ENCODE data around the gene C19orf25.

Gene C19orf25

GRCh38 chr19:1438933-1439354 is 40.1 kb downstream of the C19orf25 start:
- TF ChIP-seq ZNF274 (IDR thresholded peaks at IDR 0.05; ENCODE audit: low read depth, low read length), result no peak
- H3K4me3 ChIP-seq (ENCODE audit: low read length), result peak overlapping the region; percentile 97

DNA sequence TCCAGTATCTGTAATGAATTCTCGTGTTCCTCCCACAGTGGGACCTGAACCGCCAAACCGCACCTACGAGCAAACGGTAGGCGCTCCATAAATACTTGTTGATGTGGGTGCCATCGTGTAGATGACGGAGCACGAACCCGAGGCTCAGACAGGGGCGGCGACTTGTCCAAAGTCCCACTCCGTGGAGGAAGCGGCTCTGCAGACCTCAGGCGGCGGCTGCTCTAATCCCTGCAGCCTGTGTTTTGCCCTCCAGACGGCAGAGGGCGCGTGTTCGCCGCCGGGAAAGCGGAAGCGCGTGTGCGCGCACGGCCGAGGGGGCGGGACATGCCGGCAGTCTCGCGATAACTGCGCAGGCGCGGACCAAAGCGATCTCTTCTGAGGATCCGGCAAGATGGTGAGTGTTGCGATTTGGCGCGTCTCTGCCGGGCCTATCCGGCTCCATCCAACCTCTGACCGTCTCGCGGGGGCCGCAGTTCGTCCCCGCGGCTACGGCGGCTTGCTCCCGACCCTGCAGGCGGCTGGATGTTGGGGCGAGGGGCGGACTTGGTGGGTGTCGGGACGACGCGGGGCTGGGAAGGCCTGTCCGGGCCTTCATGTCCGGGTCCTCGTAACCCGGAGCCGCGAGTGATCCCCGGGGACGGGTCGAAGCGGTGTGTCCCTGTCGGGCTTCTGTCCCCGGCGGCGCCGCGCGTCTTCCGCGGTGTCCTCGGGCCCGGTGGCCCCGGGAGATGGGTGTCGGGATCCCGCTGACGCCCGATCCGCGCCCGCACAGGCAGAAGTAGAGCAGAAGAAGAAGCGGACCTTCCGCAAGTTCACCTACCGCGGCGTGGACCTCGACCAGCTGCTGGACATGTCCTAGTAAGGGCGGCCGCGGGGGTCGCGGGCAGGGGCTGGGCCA is 40.7 kb downstream of the C19orf25 start, which contains the start of gene RPS15:
RPS15 (plus strand) TSS at position 362 of the 898 bp plus-strand sequence; CDS start at position 392, 30 bp downstream.
- no peak for TF ChIP-seq ZNF274 (IDR thresholded peaks at IDR 0.05; ENCODE audit: low read depth, low read length)
- peak within 1 kb of the TSS; percentile 97 for H3K4me3 ChIP-seq (ENCODE audit: low read length)

DNA sequence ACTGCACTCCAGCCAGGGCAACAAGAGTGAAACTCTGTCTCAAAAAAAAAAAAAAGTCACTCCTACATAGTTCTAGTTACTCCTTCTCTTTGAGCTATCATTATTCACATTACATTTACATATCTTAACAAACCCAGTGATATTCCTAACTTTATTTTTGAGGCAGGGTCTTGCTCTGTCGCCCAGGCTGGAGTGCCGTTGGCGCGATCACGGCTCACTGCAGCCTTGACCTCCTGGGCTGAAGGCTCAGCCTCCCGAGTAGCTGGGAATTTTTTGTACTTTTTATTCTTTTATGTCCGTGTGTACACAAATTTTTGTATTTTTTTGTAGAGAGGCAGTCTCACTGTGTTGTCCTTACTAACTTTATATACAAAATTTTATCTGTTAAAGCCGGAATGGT is 41.4 kb downstream of the C19orf25 start:
- H3K4me3 ChIP-seq (ENCODE audit: low read length), result no peak overlapping the region
- no peak for TF ChIP-seq ZNF274 (IDR thresholded peaks at IDR 0.05; ENCODE audit: low read depth, low read length)

DNA sequence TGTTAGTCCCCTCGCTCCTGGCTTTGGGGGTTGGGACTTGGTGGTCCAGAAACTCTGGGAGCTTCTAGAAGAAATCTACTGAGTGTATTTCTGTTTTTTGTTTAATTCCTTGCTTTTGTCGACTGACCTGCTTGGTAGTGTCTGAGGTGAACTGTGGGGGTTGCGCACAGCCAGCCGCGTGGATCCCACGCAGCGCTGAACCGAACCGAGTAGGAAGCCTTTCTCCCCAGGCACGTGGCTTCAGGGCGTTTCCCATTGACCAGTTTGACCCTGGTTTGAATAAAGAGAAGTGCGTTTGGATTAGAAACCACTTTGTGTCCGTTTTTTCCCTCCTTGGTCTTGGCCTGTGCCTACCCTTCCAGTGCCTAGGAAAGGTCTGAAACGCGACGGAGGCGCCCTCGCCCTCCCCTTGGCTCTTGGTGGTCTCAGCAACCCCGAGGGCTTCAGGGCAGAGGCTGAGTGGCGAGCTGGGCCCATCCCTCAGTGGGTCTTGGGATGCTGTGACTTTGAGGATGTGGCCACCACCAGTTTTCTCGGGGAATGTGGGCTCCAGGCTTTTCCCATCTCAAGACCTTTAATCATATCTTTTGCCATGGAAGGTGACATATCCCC is 43.5 kb downstream of the C19orf25 start:
- TF ChIP-seq ZNF274 (IDR thresholded peaks at IDR 0.05; ENCODE audit: low read depth, low read length), result no peak
- H3K4me3 ChIP-seq (ENCODE audit: low read length), result no peak overlapping the region

GRCh38 chr19:1434577-1435060 is 44.4 kb downstream of the C19orf25 start:
- no peak for TF ChIP-seq ZNF274 (IDR thresholded peaks at IDR 0.05; ENCODE audit: low read depth, low read length)
- H3K4me3 ChIP-seq (ENCODE audit: low read length), result no peak overlapping the region

GRCh38 chr19:1434040-1434366 is 45.0 kb downstream of the C19orf25 start:
- no peak for TF ChIP-seq ZNF274 (IDR thresholded peaks at IDR 0.05; ENCODE audit: low read depth, low read length)
- H3K4me3 ChIP-seq (ENCODE audit: low read length), result no peak overlapping the region

DNA sequence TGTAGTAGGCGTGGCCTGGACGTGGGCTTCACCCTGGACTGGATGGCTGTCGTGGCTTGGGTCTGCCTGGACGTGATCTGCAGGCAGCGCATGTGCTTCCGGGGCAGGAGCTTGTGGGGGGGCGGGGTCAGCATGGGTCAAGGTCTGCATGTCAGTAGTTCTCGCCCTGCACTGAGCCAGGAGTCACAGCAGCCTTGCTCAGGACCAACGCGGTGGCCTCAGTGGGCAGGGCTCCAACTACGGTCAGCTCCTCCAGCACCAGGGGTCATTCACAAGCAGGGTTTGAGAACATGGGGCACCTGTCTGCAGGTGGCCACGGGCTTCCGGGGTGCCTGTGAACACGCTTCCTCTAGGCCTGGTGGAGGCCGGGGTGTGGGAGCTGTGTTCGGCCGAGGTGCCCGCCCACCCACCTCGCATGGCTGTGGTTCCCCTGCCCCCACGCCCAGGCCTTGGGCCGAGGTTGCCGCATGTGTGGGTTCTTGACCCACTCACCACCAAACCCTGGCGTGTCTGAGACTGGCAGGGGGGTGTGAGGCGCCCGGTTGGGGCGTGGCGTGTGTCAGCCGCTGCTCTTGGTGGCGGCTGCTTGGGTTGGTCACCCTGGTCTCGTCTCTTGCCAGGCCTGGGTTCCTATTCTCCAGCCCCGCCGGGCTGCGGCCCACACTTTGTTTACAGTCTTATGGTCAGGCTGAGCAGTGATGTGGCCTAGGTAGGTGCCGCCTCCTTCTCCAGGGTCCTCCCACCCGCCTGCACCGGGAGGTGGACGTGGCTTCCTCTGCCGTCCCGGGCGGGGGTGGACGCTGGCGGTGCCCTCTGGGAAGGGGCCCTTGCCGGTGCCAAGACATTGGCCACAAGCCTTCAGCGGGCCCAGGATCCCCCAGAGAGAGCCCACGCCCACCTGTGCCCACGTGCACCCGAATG is 45.6 kb downstream of the C19orf25 start:
- no peak for TF ChIP-seq ZNF274 (IDR thresholded peaks at IDR 0.05; ENCODE audit: low read depth, low read length)
- H3K4me3 ChIP-seq (ENCODE audit: low read length), result no peak overlapping the region

DNA sequence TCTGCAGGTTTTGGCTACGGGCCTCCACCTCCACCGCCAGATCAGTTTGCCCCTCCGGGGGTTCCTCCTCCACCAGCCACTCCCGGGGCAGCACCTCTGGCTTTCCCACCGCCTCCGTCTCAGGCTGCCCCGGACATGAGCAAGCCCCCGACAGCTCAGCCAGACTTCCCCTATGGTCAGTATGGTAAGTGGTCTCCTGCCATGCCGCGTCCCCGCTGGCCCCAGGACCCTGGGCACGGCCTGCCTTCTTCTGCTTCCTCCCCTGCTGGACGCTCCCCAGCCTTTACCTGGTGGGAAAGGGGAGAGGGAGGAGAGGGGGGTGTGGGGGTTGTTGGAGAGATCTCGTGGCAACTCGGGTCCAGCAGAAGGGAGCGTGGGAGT is 46.5 kb downstream of the C19orf25 start:
- TF ChIP-seq ZNF274 (IDR thresholded peaks at IDR 0.05; ENCODE audit: low read depth, low read length), result no peak
- H3K4me3 ChIP-seq (ENCODE audit: low read length), result no peak overlapping the region

DNA sequence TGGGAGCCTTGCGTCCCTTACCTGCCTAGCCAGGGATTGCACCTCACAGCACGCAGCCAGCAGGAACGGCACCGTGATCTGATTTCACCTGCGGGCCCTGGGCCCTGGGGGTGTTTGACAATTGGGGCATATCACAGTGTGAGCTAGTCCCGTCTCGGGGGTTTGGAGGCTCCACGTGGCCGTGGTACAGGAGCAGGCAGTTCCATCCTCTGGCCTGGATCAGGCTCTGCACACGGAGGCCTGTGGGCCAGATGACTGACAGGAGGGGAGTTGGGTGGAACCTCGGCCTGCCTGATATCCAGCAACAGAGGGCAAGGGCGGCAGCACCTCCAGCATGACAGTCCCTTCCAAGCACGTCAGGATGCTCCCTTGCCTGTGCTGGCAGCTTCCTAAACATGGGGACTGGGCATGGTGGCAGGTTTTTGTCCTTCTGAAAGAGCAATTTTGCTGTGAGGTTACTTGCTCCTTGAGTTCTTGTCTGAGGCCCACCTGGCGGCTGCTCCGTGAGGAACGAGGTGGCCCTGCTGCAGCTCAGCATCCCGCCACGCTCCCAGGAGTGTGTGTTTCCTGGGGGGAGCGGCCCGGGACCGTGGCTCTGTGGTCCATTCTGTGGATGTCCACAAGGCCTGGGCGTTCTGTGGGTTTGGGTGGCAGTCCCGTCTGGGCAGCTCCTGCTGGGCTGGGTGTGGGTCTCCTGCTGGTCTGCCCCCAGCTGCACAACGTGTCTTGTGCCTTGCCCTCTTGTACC is 47.1 kb downstream of the C19orf25 start:
- no peak for TF ChIP-seq ZNF274 (IDR thresholded peaks at IDR 0.05; ENCODE audit: low read depth, low read length)
- no peak overlapping the region for H3K4me3 ChIP-seq (ENCODE audit: low read length)

GRCh38 chr19:1430246-1430645 is 48.8 kb downstream of the C19orf25 start:
- no peak for TF ChIP-seq ZNF274 (IDR thresholded peaks at IDR 0.05; ENCODE audit: low read depth, low read length)
- H3K4me3 ChIP-seq (ENCODE audit: low read length), result no peak overlapping the region

- no peak overlapping the region for H3K4me3 ChIP-seq (ENCODE audit: low read length)
- TF ChIP-seq ZNF274 (IDR thresholded peaks at IDR 0.05; ENCODE audit: low read depth, low read length), result no peak
Measured at GRCh38 chr19:1429750-1430149, 49.3 kb downstream of the C19orf25 start.

- H3K4me3 ChIP-seq (ENCODE audit: low read length), result no peak overlapping the region
- no peak for TF ChIP-seq ZNF274 (IDR thresholded peaks at IDR 0.05; ENCODE audit: low read depth, low read length)
Measured at GRCh38 chr19:1428738-1429391, 50.1 kb downstream of the C19orf25 start.
